OCI-LY1 (cell line): ENCODE data around the gene HBB.

Experiments used
- EZH2 ChIP-seq: fragments of 200-600 bp; sonication (generic), shearing (Covaris generic); IDR thresholded peaks from 2 replicates; pipeline ENCODE4 v1.8.0; 2017; ENCODE audit warnings: borderline replicate concordance, mixed run types, mild to moderate bottlenecking, antibody characterized with exemption, low read length, moderate library complexity, mixed read lengths
- TF ChIP-seq, protein P1 (sequence below): fragments of 200-600 bp; sonication (generic), shearing (Covaris generic); IDR thresholded peaks from 2 replicates; pipeline ENCODE4 v1.5.1; 2017; ENCODE audit warnings: mild to moderate bottlenecking, antibody characterized with exemption, low read length, moderate library complexity, mixed read lengths

DNA sequence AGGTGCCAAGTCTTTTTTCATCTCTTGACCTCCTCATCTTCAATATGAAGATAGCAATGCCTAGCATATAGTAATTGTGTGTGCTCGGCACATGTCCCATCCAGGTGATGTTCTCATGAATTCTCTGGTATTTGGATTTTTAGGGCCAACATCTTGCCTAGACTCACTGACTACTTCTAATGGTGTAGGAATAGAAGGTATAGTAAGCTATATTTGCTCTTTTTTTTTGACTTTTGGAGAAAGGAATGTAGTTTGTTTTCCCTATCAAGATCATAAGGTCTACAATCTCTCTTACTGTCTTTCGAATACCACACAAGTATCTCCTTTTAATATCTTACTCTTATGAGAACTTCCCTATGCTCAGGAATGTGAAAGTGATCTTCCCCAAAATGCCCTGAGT is 4.2 kb upstream of the HBB start:
- TF ChIP-seq, protein P1, sequence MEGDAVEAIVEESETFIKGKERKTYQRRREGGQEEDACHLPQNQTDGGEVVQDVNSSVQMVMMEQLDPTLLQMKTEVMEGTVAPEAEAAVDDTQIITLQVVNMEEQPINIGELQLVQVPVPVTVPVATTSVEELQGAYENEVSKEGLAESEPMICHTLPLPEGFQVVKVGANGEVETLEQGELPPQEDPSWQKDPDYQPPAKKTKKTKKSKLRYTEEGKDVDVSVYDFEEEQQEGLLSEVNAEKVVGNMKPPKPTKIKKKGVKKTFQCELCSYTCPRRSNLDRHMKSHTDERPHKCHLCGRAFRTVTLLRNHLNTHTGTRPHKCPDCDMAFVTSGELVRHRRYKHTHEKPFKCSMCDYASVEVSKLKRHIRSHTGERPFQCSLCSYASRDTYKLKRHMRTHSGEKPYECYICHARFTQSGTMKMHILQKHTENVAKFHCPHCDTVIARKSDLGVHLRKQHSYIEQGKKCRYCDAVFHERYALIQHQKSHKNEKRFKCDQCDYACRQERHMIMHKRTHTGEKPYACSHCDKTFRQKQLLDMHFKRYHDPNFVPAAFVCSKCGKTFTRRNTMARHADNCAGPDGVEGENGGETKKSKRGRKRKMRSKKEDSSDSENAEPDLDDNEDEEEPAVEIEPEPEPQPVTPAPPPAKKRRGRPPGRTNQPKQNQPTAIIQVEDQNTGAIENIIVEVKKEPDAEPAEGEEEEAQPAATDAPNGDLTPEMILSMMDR, result no peak
- no peak for TF ChIP-seq EZH2
